Brain microvascular endothelial cell (primary cell): ENCODE measurements around the gene SEC14L3.

ENCODE experiments used
- DNase-seq: peaks from one replicate; pipeline ENCODE4 v3.0.0-alpha.2; 2020
- H3K27ac ChIP-seq: fragments of 250-450 bp; sonication (Bioruptor Pico); 2 replicates; pipeline ENCODE4 v1.5.1; 2020; ENCODE audit warnings: mild to moderate bottlenecking, moderate library complexity
- H3K27me3 ChIP-seq: fragments of 250-450 bp; sonication (Bioruptor Pico); replicated peaks from 2 replicates; pipeline ENCODE4 v1.5.1; 2020; ENCODE audit warnings: mild to moderate bottlenecking
- H3K36me3 ChIP-seq: fragments of 250-450 bp; sonication (Bioruptor Pico); replicated peaks from 2 replicates; pipeline ENCODE4 v1.5.1; 2020; ENCODE audit warnings: mild to moderate bottlenecking
- H3K4me3 ChIP-seq: 2 replicates; pipeline ENCODE4 v1.5.1; 2011; ENCODE audit warnings: low read depth, mild to moderate bottlenecking, control low read depth, low read length, moderate library complexity
- in situ Hi-C: cut with HindIII; loops from 2 replicates; pipeline ENCODE4 v1.10.0; 2017; ENCODE audit warnings: low sequenced_read_pairs, low pct_ligation_motif_present
- TF ChIP-seq, protein P1 (sequence below): IDR thresholded peaks from 2 replicates; pipeline ENCODE4 v1.5.1; 2011; ENCODE audit warnings: low read depth, mild to moderate bottlenecking, moderate library complexity, low read length, control low read depth, inconsistent platforms; ENCODE audit errors: missing control alignments

The SEC14L3 gene

GRCh38 chr22:30492144-30492543 lies 20.3 kb upstream of the SEC14L3 start:
- no peaks in the 10 kb centered on the region for H3K27me3 ChIP-seq
- DNase-seq: no peak
- no peak overlapping the region for H3K4me3 ChIP-seq
- TF ChIP-seq, protein P1, sequence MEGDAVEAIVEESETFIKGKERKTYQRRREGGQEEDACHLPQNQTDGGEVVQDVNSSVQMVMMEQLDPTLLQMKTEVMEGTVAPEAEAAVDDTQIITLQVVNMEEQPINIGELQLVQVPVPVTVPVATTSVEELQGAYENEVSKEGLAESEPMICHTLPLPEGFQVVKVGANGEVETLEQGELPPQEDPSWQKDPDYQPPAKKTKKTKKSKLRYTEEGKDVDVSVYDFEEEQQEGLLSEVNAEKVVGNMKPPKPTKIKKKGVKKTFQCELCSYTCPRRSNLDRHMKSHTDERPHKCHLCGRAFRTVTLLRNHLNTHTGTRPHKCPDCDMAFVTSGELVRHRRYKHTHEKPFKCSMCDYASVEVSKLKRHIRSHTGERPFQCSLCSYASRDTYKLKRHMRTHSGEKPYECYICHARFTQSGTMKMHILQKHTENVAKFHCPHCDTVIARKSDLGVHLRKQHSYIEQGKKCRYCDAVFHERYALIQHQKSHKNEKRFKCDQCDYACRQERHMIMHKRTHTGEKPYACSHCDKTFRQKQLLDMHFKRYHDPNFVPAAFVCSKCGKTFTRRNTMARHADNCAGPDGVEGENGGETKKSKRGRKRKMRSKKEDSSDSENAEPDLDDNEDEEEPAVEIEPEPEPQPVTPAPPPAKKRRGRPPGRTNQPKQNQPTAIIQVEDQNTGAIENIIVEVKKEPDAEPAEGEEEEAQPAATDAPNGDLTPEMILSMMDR: no peak
- in situ Hi-C loops: no loop called here
- no peaks in the 10 kb centered on the region for H3K36me3 ChIP-seq
- no peak overlapping the region for H3K27ac ChIP-seq

GRCh38 chr22:30491381-30491780 lies 19.6 kb upstream of the SEC14L3 start:
- no peak overlapping the region for H3K4me3 ChIP-seq
- in situ Hi-C loops: no loop called here
- TF ChIP-seq, protein P1: no peak

DNA sequence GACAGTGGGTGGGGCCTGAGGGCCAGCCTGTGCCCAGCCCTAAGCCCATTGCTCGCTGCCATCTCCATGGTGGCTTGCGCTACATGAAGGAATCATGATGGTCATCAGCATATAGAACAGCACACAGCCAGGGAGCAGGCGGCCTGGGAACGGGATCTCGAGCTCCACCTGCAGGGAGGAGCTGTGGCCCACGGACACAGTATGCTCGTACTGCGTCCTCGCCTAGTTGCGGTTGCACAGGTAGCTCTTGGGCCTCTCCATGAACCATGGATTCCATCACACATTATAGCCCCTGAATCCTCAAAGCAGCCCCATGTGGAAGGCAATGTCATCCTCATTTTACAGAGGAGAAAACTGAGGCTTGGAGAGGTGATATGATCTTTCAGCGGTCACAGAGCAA lies 18.6 kb upstream of the SEC14L3 start:
- Histone ChIP-seq H3K4me3 (no peak overlapping the region), H3K36me3 (no peaks in the 10 kb centered on the region), H3K27me3 (no peaks in the 10 kb centered on the region), H3K27ac (no peak overlapping the region)
- in situ Hi-C loops: no loop called here
- no peak for DNase-seq
- TF ChIP-seq, protein P1: peak; percentile 36

More at GRCh38 chr22:30491381-30491780, 19.6 kb upstream of the SEC14L3 start:
- Histone ChIP-seq H3K27me3 (no peaks in the 10 kb centered on the region), H3K27ac (no peak overlapping the region), H3K36me3 (no peaks in the 10 kb centered on the region)
- DNase-seq: no peak

DNA sequence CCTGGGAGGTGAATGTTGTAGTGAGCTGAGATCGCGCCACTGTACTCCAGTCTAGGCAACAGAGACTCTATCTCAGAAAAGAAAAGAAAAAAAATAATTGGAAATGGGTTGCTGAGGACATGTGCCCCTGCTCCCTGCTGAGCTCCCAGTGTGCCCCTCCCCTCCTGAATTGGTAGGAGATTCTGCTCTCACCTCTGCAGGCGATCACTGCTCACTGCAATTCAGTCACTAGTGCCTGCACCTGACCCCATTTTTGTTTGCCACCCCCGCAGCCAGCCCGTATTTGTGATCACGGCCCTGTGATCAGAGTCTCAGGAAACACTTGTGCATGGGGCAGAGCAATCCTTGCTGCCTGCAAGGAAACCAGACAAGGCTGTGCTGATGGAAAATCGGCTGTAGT lies 16.3 kb upstream of the SEC14L3 start:
- Histone ChIP-seq H3K4me3 (no peak overlapping the region), H3K27me3 (no peaks in the 10 kb centered on the region), H3K36me3 (no peaks in the 10 kb centered on the region), H3K27ac (no peak overlapping the region)
- in situ Hi-C loops: no loop called here
- TF ChIP-seq, protein P1: no peak
- DNase-seq: no peak

GRCh38 chr22:30486661-30487115 lies 14.9 kb upstream of the SEC14L3 start:
- Histone ChIP-seq H3K4me3 (no peak overlapping the region), H3K36me3 (no peaks in the 10 kb centered on the region), H3K27ac (no peak overlapping the region), H3K27me3 (no peaks in the 10 kb centered on the region)
- no peak for DNase-seq
- TF ChIP-seq, protein P1: no peak
- in situ Hi-C loops: no loop called here

DNA sequence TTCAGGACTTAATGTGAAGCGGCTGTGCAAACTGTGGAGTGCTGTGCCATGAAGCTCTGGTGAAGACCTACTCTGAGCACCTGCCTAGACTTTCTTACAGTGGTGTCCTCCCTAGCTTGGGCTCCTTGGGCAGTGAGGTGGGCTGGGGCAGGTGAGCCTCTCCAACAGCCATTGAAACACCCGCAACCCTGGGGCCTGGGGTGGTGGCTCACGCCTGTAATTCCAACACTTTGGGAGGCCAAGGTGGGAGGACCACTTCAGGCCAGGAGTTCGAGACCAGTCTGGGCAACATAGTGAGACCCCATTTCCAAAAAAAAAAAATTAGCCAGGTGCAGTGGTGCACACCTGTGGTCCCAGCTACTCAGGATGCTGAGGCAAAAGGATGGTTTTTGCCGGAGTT lies 14.3 kb upstream of the SEC14L3 start:
- Histone ChIP-seq H3K27ac (no peak overlapping the region), H3K36me3 (no peaks in the 10 kb centered on the region), H3K4me3 (no peak overlapping the region), H3K27me3 (no peaks in the 10 kb centered on the region)
- in situ Hi-C loops: no loop called here
- TF ChIP-seq, protein P1: no peak
- DNase-seq: no peak
